Vagina (tissue), 2 donors: ENCODE results near the gene ELMO1. TPM values are rescaled to one million over a fixed set of nuclear protein-coding genes. Genes with fewer than 3 reads are reported as not detected.

Experiments
- DNase-seq, 2 donors: peaks; one replicate each; pipeline ENCODE4 v3.0.0-alpha.2; 2017; ENCODE audit errors: extremely low spot score in 2 of 2
- H3K27ac ChIP-seq: fragments of 200-600 bp; sonication (generic); one replicate; pipeline ENCODE4 v1.5.1; 2019
- H3K27me3 ChIP-seq: fragments of 200-600 bp; sonication (generic); one replicate; pipeline ENCODE4 v1.5.1; 2019
- H3K36me3 ChIP-seq, 2 donors: fragments of 200-600 bp; sonication (generic); one replicate each; pipeline ENCODE4 v1.5.1; 2017 to 2019
- H3K4me1 ChIP-seq: fragments of 200-600 bp; sonication (generic); one replicate; pipeline ENCODE4 v1.5.1; 2019
- H3K4me3 ChIP-seq, 2 donors: fragments of 200-600 bp; sonication (generic); 1 replicate in 1 of 2; 2 replicates in 1 of 2; pipeline ENCODE4 v1.5.1; 2016 to 2019
- H3K9me3 ChIP-seq: fragments of 200-600 bp; sonication (generic); one replicate; pipeline ENCODE4 v1.5.1; 2019
- CTCF ChIP-seq, 3 experiments: fragments of 450-650 bp in 2 of 3; fragments of 200-600 bp in 1 of 3; sonication (generic) in 1 of 3; IDR thresholded peaks; one replicate each; pipeline ENCODE4 v1.5.1; 2017 to 2019; ENCODE audit warnings: antibody characterized with exemption in 3 of 3, mild to moderate bottlenecking in 2 of 3, moderate library complexity in 2 of 3
- POLR2A ChIP-seq, 2 donors: fragments of 450-650 bp; IDR thresholded peaks; one replicate each; pipeline ENCODE4 v1.6.1; 2017; ENCODE audit warnings: antibody characterized with exemption in 2 of 2, mild to moderate bottlenecking in 2 of 2, moderate library complexity in 2 of 2
- POLR2AphosphoS5 ChIP-seq, 2 donors: sonication (generic); formaldehyde crosslinking; IDR thresholded peaks; one replicate each; pipeline ENCODE4 v1.9.0; 2017; ENCODE audit warnings: antibody characterized with exemption in 2 of 2, mild to moderate bottlenecking in 2 of 2, low read depth in 1 of 2; ENCODE audit not compliant: insufficient read depth in 1 of 2
- intact Hi-C: fragments of 100-400 bp; cut with DNase I; formaldehyde crosslinking; loops from one replicate; pipeline ENCODE4 v1.15.1; 2023
- total RNA-seq: library from RNA; depleted of rRNA; stranded (reverse); fragments of >200 nt; gene quantifications from one replicate; pipeline ENCODE4 v1.2.3, GENCODE V29; 2016

The ELMO1 gene
- total RNA-seq, 1 donor from 2014 or later, result 74.4 TPM

- Histone ChIP-seq H3K27me3 (no peaks in the 10 kb centered on the region), H3K4me1 (no peaks in the 10 kb centered on the region)
These were observed 288.0 kb downstream of the ELMO1 start for GRCh38 chr7:37160656-37161055.

GRCh38 chr7:37153376-37153775 lies 295.3 kb downstream of the ELMO1 start:
- no peak for DNase-seq
- H3K9me3 ChIP-seq, result no peaks in the 10 kb centered on the region
- no peak overlapping the region for H3K4me3 ChIP-seq
- TF ChIP-seq POLR2A (IDR thresholded peaks at IDR 0.05) (no peak), CTCF (IDR thresholded peaks at IDR 0.05) (no peak), POLR2AphosphoS5 (IDR thresholded peaks at IDR 0.05; ENCODE audit: insufficient read depth in 1 of 2, low read depth in 1 of 2) (no peak)
- H3K4me1 ChIP-seq, result peaks cover 9% of the 10 kb centered on the region
- intact Hi-C loops, result no loop called here
- H3K27ac ChIP-seq, result no peak overlapping the region
- H3K27me3 ChIP-seq, result no peaks in the 10 kb centered on the region
- no peaks in the 10 kb centered on the region for H3K36me3 ChIP-seq

More at GRCh38 chr7:37160656-37161055, 288.0 kb downstream of the ELMO1 start:
- TF ChIP-seq POLR2AphosphoS5 (IDR thresholded peaks at IDR 0.05; ENCODE audit: insufficient read depth in 1 of 2, low read depth in 1 of 2) (no peak), CTCF (IDR thresholded peaks at IDR 0.05) (no peak), POLR2A (IDR thresholded peaks at IDR 0.05) (no peak)
- Histone ChIP-seq H3K4me3 (no peak overlapping the region), H3K36me3 (no peaks in the 10 kb centered on the region), H3K27ac (no peak overlapping the region), H3K9me3 (no peaks in the 10 kb centered on the region)
- no peak for DNase-seq
- intact Hi-C loops, result no loop called here

- Histone ChIP-seq H3K9me3 (no peaks in the 10 kb centered on the region), H3K36me3 (no peaks in the 10 kb centered on the region), H3K27me3 (no peaks in the 10 kb centered on the region), H3K27ac (no peak overlapping the region), H3K4me3 (no peak overlapping the region), H3K4me1 (peaks cover 9% of the 10 kb centered on the region)
- no peak for TF ChIP-seq POLR2A (IDR thresholded peaks at IDR 0.05)
- no peak for TF ChIP-seq POLR2AphosphoS5 (IDR thresholded peaks at IDR 0.05; ENCODE audit: insufficient read depth in 1 of 2, low read depth in 1 of 2)
- no peak for TF ChIP-seq CTCF (IDR thresholded peaks at IDR 0.05)
- intact Hi-C loops, result no loop called here
- DNase-seq, result no peak
These were observed 296.8 kb downstream of the ELMO1 start for GRCh38 chr7:37151741-37152413.

GRCh38 chr7:37150856-37151255 lies 297.8 kb downstream of the ELMO1 start:
- H3K36me3 ChIP-seq, result no peaks in the 10 kb centered on the region
- H3K4me3 ChIP-seq, result no peak overlapping the region
- TF ChIP-seq POLR2AphosphoS5 (IDR thresholded peaks at IDR 0.05; ENCODE audit: insufficient read depth in 1 of 2, low read depth in 1 of 2) (no peak), POLR2A (IDR thresholded peaks at IDR 0.05) (no peak), CTCF (IDR thresholded peaks at IDR 0.05) (no peak)
- H3K4me1 ChIP-seq, result peaks cover 9% of the 10 kb centered on the region
- no peak overlapping the region for H3K27ac ChIP-seq
- intact Hi-C loops, result no loop called here
- no peaks in the 10 kb centered on the region for H3K27me3 ChIP-seq
- H3K9me3 ChIP-seq, result no peaks in the 10 kb centered on the region
- no peak for DNase-seq

GRCh38 chr7:37150180-37150579 lies 298.5 kb downstream of the ELMO1 start:
- no peak for DNase-seq
- Histone ChIP-seq H3K4me1 (peaks cover 9% of the 10 kb centered on the region), H3K4me3 (no peak overlapping the region), H3K36me3 (no peaks in the 10 kb centered on the region), H3K9me3 (no peaks in the 10 kb centered on the region), H3K27ac (no peak overlapping the region), H3K27me3 (no peaks in the 10 kb centered on the region)
- TF ChIP-seq POLR2AphosphoS5 (IDR thresholded peaks at IDR 0.05; ENCODE audit: insufficient read depth in 1 of 2, low read depth in 1 of 2) (no peak), CTCF (IDR thresholded peaks at IDR 0.05) (no peak), POLR2A (IDR thresholded peaks at IDR 0.05) (no peak)
- intact Hi-C loops, result no loop called here
